Measurements from ENCODE around the gene PCYT2. TPM values are rescaled to one million over a fixed set of nuclear protein-coding genes. Genes with fewer than 3 reads are reported as not detected.

The PCYT2 gene
- total RNA-seq, 1 donor from 2014 or later, result 39.7 TPM

DNA sequence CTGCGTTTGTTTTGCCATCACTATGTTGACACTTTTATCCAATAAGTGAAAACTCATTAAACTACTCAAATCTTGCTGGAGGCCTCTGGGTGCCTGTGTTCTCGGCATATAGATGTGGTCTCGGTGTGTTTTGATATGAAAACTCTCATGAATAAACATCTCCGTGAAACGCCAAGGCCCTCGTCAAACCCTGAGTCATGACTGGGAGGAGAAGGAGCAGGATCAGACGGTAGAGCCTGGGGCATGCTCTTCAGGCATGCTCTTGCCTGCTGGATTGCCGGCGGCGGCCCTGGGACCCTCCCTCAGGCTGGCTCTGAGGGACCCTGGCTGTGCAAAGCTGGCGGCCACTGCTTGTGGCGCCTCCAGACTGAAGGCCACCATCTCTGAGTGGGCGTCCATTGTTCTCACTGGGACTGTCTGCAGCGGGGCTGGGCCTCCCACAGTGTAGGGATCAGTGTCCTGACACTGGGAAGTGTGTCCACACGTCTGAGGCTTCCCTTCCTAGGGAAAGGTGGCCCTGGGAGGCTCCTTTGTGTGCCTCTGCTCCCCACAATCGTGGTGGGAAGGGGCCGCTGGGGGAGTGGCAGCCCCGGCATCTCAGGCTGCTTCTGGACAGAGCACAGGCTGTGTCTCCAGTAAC lies 10.9 kb downstream of the PCYT2 start:
- no peak for TF ChIP-seq CTCF (IDR thresholded peaks at IDR 0.05)
- Histone ChIP-seq H3K27me3 (ENCODE audit: low read depth) (peaks cover 4% of the 10 kb centered on the region), H3K27ac (no peak overlapping the region), H3K36me3 (peaks cover 65% of the 10 kb centered on the region), H3K9me3 (no peaks in the 10 kb centered on the region), H3K4me3 (no peak overlapping the region), H3K4me1 (peaks cover 14% of the 10 kb centered on the region)
- DNase-seq (no peak), ATAC-seq (no peak)
- intact Hi-C loops (cut with DNase I), result no loop called here

DNA sequence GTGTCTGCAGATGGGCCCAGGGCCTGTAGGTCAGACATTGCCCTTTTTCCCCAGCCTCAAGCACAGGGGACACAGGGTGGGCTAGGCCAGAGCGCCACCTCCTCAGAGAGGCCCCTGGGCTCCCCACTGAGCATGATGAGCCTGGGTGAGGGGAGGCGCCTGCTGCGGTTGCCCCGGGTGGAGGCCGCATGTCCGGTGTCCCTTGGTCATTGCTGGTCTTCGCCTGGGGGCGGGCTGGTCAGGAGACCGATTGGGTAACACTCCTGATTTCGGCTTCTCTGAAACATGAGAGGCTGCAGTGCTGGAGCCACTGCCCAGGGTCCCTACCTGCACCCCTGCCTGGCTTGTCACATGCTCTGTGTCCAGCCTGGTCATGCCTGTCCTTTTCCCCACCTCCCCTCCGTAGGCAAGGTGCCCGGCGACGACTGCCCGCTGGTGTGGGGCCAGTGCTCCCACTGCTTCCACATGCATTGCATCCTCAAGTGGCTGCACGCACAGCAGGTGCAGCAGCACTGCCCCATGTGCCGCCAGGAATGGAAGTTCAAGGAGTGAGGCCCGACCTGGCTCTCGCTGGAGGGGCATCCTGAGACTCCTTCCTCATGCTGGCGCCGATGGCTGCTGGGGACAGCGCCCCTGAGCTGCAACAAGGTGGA lies 11.6 kb downstream of the PCYT2 start:
- H3K27ac ChIP-seq, result no peak overlapping the region
- DNase-seq (no peak), ATAC-seq (no peak)
- H3K27me3 ChIP-seq (ENCODE audit: low read depth), result peaks cover 4% of the 10 kb centered on the region
- no peaks in the 10 kb centered on the region for H3K9me3 ChIP-seq
- no peak overlapping the region for H3K4me3 ChIP-seq
- peaks cover 65% of the 10 kb centered on the region for H3K36me3 ChIP-seq
- peaks cover 14% of the 10 kb centered on the region for H3K4me1 ChIP-seq
- intact Hi-C loops (cut with DNase I), result no loop called here
- TF ChIP-seq CTCF (IDR thresholded peaks at IDR 0.05), result no peak

GRCh38 chr17:81898885-81899284 lies 12.3 kb downstream of the PCYT2 start:
- intact Hi-C loops (cut with DNase I), result no loop called here
- ATAC-seq, result no peak
- H3K27ac ChIP-seq, result no peak overlapping the region
- peaks cover 14% of the 10 kb centered on the region for H3K4me1 ChIP-seq
- no peaks in the 10 kb centered on the region for H3K9me3 ChIP-seq
- H3K4me3 ChIP-seq, result no peak overlapping the region
- no peak for DNase-seq
- H3K36me3 ChIP-seq, result peaks cover 69% of the 10 kb centered on the region
- no peak for TF ChIP-seq CTCF (IDR thresholded peaks at IDR 0.05)
- peaks cover 4% of the 10 kb centered on the region for H3K27me3 ChIP-seq (ENCODE audit: low read depth)

DNA sequence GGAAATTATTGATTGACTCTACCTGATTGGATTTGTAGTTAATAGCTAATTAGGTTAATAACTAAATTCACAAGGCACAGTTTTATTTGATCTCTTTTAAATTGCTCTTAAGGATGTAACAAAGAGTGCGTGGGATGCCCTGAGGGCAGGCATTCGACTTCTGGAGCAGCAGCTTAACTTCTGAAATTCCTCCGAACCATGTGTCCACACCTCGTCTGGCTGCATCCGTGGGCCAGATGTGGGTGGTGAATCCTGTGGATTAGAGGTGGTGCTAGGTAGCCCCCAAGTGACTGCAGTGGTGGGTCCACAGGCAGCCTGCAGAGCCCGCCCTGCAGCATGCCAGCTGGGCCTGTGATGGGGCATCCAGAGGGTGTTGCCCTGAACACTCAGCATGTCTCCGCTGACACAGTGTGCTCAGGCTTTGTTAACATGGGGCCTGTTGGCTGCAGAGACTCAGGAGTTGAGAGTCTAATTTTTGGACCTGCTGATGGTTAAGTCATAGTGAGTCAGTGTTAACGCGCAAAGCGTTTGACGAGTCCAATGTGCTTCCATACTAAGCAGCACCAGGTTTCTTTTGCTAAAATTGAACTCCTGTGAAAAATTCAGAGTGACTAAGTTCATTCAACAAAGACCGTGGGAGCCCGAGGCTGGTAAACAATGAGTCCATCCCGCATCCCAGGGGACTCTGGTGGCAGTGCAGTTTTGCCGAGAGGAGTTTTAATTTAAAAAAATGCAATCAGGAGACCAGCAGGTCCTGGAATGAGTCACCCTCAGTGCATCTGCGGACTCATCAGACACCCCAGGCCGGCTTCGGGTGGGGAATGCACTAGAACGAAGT lies 13.0 kb downstream of the PCYT2 start:
- H3K27me3 ChIP-seq (ENCODE audit: low read depth), result peaks cover 4% of the 10 kb centered on the region
- no peak for ATAC-seq
- intact Hi-C loops (cut with DNase I), result no loop called here

More for the DNA sequence above, 13.0 kb downstream of the PCYT2 start:
- Histone ChIP-seq H3K4me3 (no peak overlapping the region), H3K9me3 (no peaks in the 10 kb centered on the region), H3K4me1 (peaks cover 14% of the 10 kb centered on the region), H3K36me3 (peaks cover 73% of the 10 kb centered on the region), H3K27ac (no peak overlapping the region)
- TF ChIP-seq CTCF (IDR thresholded peaks at IDR 0.05), result no peak
- DNase-seq, result no peak

Data from lower lobe of right lung (tissue), 2 donors.